ENCODE results near the gene PRKCA.

The PRKCA gene

GRCh38 chr17:66859353-66859752 lies 556.9 kb downstream of the PRKCA start:
- no peak for DNase-seq

GRCh38 chr17:66860204-66860603 lies 557.8 kb downstream of the PRKCA start:
- DNase-seq, result no peak

Measured in stimulated activated CD4-positive, alpha-beta T cell treated with anti-CD3 and anti-CD28 coated beads, Interleukin-15, amount 100 ng/mL, for 24 hours (primary cell).